ENCODE measurements around the gene OR6S1.
A peak's percentile ranks its signal among the peaks of the same experiment; 100 is the strongest.

The OR6S1 gene

GRCh38 chr14:20614038-20614840 lies 27.3 kb downstream of the OR6S1 start:
- no peak for DNase-seq
- peaks cover 0 to 22% (median 12%) of the 10 kb centered on the region in 4 donors for H3K4me1 ChIP-seq
- TF ChIP-seq, protein P1, sequence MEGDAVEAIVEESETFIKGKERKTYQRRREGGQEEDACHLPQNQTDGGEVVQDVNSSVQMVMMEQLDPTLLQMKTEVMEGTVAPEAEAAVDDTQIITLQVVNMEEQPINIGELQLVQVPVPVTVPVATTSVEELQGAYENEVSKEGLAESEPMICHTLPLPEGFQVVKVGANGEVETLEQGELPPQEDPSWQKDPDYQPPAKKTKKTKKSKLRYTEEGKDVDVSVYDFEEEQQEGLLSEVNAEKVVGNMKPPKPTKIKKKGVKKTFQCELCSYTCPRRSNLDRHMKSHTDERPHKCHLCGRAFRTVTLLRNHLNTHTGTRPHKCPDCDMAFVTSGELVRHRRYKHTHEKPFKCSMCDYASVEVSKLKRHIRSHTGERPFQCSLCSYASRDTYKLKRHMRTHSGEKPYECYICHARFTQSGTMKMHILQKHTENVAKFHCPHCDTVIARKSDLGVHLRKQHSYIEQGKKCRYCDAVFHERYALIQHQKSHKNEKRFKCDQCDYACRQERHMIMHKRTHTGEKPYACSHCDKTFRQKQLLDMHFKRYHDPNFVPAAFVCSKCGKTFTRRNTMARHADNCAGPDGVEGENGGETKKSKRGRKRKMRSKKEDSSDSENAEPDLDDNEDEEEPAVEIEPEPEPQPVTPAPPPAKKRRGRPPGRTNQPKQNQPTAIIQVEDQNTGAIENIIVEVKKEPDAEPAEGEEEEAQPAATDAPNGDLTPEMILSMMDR (IDR thresholded peaks at IDR 0.05): no peak
- intact Hi-C loops (cut with DNase I; ENCODE audit: low total_unique reads): loop anchor here (5.0 kb wide), 2 partner anchors 152 to 272 kb away; partner anchors contain the start of genes PARP2 and PIP4P1
- peak overlapping the region; percentile 70 to 75 for H3K27ac ChIP-seq
- H3K27me3 ChIP-seq: no peaks in the 10 kb centered on the region
- H3K9me3 ChIP-seq: no peaks in the 10 kb centered on the region
- H3K36me3 ChIP-seq: no peaks in the 10 kb centered on the region
- H3K4me3 ChIP-seq: peak overlapping the region; percentile 55 to 59

- Histone ChIP-seq H3K27ac (peak overlapping the region; percentile 70 to 75), H3K27me3 (no peaks in the 10 kb centered on the region), H3K4me3 (peak overlapping the region; percentile 55 to 59), H3K36me3 (no peaks in the 10 kb centered on the region), H3K9me3 (no peaks in the 10 kb centered on the region), H3K4me1 (peaks cover 0 to 22% (median 12%) of the 10 kb centered on the region in 4 donors)
- TF ChIP-seq, protein P1 (IDR thresholded peaks at IDR 0.05): peak; percentile 79 to 99
- peak; percentile 82 to 88 for DNase-seq
- intact Hi-C loops (cut with DNase I; ENCODE audit: low total_unique reads): loop anchor here (1.0 to 5.0 kb wide), 4 partner anchors 71 to 271 kb away; partner anchors contain the start of genes PARP2, PIP4P1, RNASE4 and TEP1
Measured at GRCh38 chr14:20613094-20614037, 28.1 kb downstream of the OR6S1 start.

- DNase-seq: no peak
- TF ChIP-seq, protein P1 (IDR thresholded peaks at IDR 0.05): no peak
- Histone ChIP-seq H3K27me3 (no peaks in the 10 kb centered on the region), H3K36me3 (no peaks in the 10 kb centered on the region), H3K4me1 (peaks cover 0 to 22% (median 13%) of the 10 kb centered on the region in 4 donors), H3K9me3 (no peaks in the 10 kb centered on the region), H3K27ac (peak overlapping the region; percentile 38 to 70), H3K4me3 (no peak overlapping the region)
- intact Hi-C loops (cut with DNase I; ENCODE audit: low total_unique reads): loop anchor here (2.0 to 5.0 kb wide), 3 partner anchors 72 to 270 kb away; partner anchors contain the start of genes PARP2, PIP4P1 and RNASE4
Measured at GRCh38 chr14:20612403-20612802, 29.1 kb downstream of the OR6S1 start.

GRCh38 chr14:20611277-20611676 lies 30.2 kb downstream of the OR6S1 start:
- H3K36me3 ChIP-seq: no peaks in the 10 kb centered on the region
- intact Hi-C loops (cut with DNase I; ENCODE audit: low total_unique reads): loop anchor here (5.0 kb wide), 2 partner anchors 149 to 269 kb away; partner anchors contain the start of genes PARP2 and PIP4P1
- DNase-seq: no peak
- TF ChIP-seq, protein P1 (IDR thresholded peaks at IDR 0.05): no peak
- H3K9me3 ChIP-seq: no peaks in the 10 kb centered on the region
- H3K27me3 ChIP-seq: no peaks in the 10 kb centered on the region
- H3K4me3 ChIP-seq: no peak overlapping the region
- peaks cover 0 to 22% (median 13%) of the 10 kb centered on the region in 4 donors for H3K4me1 ChIP-seq
- no peak overlapping the region for H3K27ac ChIP-seq

Measured in tibial artery (tissue), 4 donors.